Occipital lobe (tissue), 2 donors: ENCODE data around the gene HSF5. TPM values are rescaled to one million over a fixed set of nuclear protein-coding genes. Genes with fewer than 3 reads are reported as not detected.

Experiments used
- DNase-seq: peaks from one replicate; lab custom pipeline; 2025; lab: John Stamatoyannopoulos, UW
- total RNA-seq: library from RNA; depleted of rRNA; stranded (reverse); fragments of >200 nt; gene quantifications from one replicate; pipeline ENCODE4 v1.2.3, GENCODE V29; 2014

Gene HSF5
- total RNA-seq, 1 donor from 2014 or later: 0.16 TPM

DNA sequence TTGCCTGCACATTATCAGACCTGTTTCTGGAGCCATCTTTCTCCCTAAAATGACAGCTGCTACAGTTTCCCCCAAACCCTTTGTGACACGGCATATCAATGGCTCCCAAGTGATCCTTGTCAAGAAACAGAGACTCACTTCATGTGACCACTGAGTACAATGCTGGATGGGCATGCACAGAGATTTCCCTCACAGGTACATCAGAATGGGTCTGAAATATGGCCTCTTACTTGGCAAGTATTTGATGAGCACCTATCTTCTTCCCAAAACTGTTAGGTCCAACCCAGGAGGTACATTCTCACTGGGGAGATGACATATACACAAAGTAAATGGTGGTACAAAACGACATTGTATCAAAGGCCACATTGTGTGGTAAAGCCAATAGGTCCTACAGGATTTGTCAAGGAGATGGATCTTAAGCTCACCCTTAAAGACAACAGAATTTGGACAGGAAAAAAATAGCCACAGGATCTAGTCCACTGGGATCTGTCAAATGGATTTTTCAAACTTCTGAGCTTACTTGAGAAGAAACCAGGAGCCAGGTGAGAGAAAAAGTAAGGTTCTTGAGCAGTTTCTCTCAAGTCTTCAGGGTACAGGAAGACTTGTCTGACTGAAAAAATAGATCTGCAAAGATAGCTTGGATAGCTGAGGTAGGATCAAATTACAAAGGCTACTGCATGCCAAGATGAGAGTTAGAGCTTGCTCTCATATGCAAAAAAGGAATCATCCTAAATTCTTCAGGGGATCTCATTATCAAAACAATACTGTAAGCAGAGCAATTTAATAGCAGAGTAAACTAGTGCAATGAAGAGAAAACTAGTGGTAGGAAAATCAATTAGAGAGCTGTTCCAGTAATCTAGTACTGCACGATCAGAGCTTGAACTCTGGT lies 99.7 kb downstream of the HSF5 start:
- no peak for DNase-seq

DNA sequence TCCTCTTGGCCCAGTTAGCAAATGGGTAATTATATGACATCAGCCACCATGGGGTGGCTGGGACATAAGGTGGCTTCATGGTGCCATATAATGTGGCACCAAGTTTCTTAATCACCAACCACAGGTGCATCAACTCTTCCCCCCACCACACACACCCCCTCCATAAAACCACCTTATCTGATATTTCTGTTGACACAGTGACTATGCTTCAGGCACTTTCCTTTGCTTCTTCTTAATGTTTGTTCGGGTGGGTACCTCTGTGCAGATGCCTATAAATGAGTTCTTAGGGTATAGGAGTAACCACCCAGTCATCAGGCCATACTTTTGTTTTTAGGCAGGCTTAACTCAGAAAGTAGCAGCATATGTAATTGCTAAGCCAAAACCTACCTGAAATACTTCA lies 100.4 kb downstream of the HSF5 start:
- no peak for DNase-seq

DNA sequence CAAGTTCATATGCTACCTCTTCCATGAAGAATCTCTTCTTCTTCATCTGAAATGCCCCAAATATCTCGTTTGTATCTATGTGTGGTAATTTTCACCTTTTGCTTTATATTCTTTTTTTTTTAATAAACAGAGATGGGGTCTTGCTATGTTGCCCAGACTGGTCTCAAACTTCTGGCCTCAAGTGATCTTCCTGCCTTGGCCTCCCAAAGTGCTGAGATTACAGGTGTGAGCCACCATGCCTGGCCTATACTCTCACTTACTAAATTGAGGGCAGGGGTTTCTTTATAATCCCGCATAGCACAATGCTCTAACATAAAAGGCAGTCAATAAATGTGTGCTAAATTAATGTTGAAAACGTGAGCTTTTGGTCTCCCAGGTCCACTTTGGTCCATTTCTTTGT lies 101.5 kb downstream of the HSF5 start:
- DNase-seq: no peak

DNA sequence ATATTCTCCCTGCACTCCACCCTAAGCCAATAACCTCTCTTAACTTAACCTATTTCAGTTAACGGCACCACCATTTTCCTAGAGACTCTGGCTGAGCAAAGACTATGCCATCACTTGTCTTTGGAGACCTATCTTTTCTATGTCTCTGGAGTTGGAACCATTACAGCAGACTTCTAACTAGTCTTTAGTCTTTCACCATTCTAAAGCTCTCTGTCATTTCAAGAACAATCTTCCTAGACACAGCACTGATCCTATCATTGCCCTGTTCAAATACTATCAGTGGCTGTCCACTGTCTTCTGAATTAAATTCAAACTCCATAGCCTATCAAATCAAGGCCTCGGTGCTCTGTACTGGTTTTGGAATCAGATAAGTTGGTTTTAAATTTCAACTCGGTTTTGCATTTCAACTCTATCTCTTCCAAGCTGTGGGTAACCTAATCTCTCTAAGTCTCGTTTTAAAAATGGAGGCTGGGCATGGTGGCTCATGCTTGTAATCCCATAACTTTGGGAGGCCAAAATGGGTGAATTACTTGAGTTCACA lies 102.8 kb downstream of the HSF5 start:
- DNase-seq: no peak

DNA sequence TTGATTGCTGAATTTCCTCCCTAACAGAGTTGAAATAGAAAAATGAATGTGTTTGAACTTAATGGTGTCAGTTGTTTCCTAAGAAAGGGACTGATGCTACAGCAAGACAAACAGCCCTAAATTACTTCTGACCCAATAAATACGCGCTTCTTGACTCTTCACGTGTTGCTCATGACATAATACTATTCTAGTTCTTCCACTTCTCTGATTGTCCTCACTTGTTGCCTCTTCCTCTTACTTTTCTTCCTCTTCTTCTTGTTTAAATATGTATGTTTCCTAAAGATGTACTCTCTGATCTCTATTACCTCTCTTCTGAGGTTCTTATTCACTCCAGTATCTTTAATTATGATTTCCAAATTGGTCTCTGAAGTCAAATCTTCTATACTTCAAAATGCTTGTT lies 103.3 kb downstream of the HSF5 start:
- no peak for DNase-seq

DNA sequence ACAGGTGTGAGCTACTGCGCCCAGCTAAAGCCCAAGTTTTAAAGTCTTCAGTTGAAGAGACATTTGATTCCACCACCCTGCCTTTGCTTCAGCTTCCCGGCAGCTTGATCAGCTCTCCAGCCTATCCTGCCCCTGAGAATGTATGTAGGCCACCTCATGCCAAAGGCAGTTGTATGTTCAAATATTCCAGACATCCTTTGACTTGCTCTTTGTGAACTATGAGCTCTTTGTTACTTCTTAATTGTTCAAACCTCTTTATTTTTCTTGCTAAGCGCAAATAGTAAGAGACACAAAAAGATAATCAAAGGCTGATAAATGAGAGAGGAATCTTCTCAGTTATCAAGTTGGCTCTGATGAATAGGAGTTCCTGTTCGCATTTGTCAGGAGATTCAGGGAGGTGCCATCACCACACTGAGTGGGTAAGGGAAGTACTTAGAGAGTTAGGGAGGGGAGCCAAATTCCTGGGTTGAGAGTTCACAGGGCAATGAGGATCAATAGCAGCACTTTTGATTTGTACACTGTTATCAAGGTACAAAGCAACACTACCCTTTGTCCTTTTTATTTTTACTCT lies 104.2 kb downstream of the HSF5 start:
- no peak for DNase-seq

DNA sequence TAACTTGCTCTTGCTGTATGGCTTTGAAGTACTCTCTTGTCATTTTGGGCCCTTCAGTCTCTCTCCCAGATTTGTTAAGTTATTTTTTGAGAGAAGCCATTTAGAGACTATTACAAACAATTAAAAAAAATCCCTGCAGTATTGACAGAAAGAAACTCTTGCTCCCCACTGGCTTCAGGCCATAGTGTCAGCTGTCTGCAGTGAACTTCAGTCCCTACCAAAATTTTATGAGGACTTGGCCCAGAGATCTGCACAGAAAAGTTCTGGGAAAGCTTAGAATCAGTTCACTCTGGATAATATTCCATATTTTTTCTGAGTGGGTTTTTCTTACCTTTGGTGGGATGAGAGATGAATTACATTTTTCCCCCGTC lies 105.4 kb downstream of the HSF5 start:
- DNase-seq: no peak

DNA sequence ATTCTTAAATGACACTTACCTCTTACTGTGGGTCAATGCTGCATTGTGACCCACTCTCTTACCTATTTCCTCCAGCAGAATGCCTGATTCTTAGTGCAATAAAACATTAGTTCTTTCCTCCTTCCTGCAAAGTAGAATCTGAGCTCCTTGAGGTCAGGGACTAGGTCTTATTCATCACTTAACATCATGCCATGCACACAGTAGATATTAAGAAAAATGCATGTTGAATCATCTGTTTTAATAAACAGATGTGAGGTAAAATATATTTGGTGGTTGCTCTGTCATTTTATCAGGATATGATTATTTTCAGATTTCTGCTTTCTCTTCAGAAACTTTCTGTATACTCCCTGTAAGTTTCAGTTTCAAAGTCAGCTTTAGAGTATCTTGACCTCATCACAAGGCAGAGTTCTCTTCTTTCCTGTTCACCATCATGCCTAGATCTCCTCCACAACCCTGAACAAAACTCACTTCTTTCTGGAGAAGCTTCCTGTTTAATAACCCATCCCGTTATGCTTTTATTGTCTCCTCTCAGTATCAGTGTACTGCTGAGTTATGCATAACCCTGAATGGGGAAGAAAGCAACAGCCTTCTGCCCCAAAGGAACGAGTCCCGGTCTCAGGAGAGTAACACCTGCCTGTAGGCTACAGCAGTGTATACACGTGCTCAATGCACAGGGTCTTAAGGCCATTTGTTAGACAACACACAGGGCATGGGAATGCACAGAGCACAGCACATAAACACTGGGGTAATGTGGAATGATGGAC lies 105.9 kb downstream of the HSF5 start:
- no peak for DNase-seq

DNA sequence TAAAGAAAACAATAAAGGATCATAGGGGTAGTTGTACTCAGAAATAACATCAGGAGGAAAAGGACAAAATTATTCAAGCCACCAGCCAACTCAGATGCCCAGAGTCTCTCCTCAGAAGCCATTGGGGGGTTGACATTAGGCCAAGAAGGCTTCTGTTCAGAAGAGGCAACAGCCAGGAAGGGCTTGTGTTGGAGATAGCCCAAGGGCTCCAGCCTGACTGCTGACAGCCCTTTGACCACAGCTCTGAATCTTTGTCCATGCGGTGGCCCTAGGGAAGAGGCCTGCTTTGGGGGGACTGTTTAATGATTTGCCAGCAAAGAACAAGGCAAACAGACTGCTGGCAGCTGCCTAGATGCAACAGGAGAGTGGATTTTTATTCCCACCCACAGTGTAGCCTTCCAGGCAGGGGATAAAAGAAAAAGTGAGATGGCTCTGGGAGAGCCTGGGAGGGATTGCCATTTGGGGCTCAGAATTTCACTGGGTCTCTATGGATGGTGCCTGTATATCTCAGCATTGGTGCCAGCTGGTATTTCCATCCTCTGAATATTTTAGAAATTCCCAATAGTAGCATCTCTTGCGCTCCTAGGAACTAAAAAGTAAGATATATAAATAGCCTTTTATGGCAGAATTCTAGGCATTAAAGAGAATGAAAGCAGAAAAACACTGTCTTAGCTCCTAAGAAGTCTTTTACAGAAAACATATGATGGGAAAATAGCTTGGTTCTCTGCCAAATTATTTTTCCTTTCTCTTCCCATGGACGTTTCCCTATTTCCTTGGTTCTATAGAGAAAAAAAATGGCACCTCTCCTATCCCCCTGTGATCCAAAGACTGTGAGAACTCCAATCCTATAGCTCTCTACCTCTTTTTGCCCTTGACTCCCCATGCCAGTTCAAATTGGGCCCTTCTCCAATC lies 106.8 kb downstream of the HSF5 start:
- no peak for DNase-seq

DNA sequence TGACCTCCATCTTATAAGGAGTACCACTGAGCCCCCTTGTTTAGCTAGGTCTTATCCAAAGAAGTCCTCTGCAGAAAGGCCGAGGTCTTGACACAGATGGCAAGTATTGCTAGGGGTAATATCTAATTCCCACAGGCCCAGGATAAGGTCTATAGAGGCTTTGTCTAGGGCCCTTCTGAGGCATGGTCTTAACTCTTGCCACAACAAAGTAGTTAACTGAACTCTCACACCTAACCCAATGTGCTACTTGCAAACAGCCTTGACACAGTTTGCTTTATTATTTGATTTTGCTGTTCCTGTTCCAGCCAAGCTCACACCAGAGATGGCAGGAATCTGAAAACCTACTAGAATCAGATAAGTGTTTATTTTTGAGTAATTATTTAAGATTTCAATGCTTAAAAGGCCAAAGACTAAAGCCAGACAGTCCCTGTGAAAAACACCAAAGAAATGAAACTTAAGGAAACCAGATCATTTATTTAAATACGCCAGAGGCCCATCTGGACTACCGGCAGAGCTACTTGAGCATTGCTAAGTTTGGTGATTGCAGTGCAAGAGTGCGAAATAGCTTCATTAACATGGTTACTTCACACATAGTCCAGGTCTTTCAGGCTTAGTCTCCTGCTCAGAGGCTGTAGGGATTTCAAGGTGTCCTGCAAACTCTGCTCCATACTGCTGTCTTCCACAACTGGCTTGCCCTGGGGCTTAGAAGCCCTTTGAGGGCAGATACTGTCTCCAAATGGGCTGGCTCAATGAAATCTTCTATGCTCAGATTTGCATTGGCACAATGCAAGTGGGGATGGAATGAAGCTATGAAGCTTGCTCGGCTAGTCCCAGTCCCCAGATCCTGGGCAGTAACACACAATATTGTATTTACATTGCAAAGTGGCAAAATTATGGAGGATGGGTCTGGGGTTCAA lies 107.7 kb downstream of the HSF5 start:
- DNase-seq: no peak

DNA sequence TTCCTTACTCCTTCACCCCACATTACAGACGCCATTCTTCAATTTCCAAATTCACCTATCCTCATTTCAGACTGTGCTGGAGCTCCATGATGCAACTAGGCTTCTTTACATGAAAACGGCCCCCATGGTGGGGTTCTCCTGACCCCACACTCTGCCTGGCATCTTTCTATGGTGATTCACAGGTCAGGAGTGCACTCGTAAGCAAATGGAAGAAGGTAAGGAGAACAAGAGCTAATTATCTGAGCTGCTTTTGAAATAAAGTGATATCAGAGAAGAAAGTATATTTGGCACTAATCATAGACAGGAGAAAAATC lies 108.7 kb downstream of the HSF5 start:
- DNase-seq: no peak

DNA sequence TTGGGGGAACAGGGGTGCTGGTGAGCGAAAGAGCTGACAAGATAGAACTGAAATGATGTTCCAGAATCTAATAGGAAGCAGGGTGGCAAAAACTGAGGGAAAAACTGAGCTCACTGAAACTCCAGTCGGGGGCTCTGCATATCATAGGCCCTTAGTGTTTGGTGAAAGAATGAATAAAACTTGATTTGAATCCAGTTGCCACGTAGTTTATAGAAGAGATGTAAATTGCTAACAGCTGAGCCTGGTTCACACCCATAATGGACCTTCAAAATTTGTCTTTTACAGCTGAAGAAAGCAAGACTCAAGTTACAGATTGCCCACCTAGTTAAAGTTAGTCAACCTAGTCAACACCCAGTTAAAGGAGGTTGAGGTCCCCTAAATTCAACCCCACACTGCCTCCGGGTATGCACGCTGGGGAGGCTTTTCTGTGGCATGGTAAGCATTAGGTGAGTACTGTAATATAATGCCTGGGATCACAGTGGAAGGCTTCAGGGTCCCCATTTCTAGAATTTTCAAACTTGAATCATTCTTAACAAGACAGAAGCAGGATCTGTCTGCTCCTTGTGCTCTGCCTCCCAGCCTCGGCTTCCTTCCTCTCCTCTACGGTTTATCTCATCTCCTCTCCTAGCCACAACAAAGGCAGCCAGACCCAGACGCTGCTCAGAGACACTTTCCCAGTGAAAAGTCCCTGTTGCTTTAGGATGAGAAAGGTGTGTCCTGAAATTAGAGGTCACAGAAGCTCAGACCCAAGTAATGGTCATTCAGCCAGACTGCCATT lies 109.3 kb downstream of the HSF5 start:
- no peak for DNase-seq

DNA sequence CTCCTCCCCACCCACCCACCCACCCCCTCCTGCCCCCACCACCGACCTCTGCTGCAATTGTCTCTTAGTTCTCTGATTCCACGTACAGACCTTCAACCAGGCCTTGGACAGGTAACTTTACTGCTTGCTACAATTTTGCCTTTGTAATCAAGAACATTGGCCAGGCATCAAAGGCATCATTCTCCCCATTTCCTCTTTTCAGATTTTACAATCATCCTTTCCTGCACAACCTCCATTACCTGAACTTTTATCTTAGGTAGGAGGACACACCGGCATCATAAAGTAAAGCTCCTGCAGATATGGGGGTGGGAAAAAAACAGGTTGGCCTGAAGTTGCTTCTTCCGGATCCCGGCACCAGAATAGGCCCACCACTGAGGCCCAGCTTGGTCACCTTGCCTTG lies 110.5 kb downstream of the HSF5 start:
- no peak for DNase-seq

DNA sequence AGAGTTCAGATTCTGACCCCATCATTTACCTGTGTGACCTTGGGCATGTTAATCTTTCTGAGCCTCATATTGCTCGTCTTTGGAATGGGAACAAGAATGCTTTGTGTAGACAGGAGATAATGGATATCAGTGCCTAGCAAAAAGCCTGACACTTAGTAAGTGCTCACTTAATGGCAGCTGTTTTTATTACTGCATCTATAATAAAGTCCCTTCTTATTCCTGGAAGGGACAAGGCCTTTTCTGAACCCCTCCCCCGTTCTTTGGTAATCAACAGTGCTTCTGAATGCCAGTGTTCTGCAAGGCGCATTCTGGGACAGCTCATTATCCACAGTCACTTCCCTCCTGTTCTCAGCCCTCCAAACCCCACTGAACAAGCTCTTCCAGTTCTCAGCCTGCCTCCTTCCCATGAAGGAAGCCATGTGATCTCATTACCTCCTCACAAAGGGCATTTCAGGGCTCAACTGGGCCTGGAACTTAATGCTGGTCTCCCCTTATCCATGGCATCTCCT lies 111.1 kb downstream of the HSF5 start:
- DNase-seq: no peak

DNA sequence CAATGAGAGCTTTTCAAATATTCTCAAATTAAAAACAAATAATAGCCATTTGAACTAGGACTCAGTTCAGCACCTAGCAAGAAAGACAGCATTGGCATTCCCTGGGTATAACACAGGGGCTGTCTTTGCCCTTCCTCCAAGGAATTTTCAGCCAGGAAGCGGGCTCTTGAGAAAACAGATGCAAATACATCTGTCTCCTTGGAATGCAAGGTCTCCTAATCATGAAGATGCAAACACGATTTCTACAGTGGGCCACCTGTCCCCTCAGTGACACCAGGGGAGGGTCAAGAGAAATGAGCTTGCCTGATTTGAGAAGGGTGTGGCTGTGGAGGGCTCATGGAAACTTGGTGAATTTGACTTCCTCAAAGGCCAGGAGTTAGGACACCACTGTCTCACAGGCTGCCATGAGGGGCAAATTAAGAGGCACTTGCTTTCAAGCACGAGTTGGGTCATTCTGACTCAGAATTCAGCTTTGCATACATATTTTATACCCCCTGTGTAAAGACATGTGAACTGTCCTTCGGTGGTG lies 111.7 kb downstream of the HSF5 start:
- DNase-seq: no peak

DNA sequence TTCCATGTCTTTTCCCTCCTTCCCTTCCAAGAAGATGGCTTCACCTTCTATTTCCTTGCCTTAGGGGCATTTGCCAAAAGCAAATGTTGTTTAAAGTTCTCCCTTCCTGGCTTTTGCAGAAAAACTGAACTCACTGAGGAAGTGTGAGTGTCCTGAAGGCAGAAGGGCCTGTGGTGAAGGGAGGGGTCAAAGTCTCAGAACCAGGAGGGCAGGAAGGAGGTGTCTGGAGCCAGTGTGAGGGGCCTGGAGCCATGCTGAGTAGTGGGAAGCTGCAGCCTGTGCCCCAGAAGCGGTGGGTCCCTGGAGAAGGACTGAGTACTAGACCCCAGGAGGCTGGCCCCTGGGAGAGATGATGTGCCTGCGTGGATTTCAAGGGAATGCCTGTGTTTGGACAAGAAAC lies 112.4 kb downstream of the HSF5 start:
- DNase-seq: no peak

DNA sequence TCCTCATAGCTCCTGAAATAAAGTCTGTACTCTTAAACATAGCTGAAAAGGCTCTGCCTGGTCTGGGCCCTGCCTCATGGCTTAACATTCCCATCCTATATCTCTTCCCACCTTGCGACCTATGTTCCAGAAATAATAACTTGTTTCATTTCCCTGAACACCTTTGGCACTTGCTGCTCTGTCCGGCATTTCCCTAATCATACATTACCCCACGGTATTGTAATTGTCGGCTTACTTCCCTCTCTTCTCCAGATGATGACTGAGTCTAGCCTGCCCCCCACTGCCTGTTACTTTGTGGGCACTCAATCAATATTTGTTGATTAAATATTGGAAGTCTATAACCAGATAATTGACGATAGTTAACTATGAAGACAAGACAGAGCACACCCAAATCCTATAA lies 113.0 kb downstream of the HSF5 start:
- no peak for DNase-seq

DNA sequence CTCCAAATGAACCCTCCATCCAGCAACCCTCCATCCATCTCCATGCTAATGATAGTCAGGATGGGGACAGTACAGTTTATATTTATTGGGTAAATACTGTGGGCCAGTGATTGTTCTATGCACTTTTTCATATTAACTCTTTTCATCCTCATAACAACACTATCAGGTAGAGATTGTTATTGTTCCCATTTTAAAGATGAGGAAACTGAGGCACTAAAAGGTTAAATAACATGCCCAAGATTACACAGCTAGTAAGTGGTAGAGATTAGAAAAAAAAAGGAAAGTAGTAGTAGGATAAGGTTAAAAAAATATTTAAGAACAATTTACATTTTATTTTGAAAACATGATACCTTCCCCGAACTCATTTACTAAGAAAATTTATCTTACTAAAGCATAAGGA lies 114.3 kb downstream of the HSF5 start:
- DNase-seq: no peak

DNA sequence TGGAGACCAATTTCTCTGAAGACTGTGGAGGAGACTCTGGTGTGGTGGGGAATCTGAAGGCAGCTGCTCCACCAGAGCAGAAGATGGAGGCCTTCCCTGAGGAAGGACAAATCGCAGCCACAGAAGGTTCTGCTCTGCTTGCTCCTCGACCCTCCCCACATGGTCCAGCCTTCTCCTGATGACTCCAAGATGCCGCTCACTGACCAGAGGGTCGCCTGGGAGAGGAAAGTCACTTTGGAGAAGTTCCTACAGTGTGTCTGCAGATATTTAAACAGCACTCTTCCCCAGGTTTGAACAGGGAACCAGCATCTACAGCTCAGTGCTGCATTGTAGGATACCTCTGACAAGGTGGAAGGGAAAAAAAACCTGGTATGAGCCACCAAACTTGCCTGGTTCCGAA lies 115.2 kb downstream of the HSF5 start:
- no peak for DNase-seq
